SKM-1 treated with dmso at 0.1 percent for 144 hours (cell line): ENCODE measurements around the gene BDP1.
"Not testable (repeated sequence)": the region's sequence is repeated elsewhere in the genome, so short reads cannot be mapped to it uniquely, and the experiment has no call there.

ENCODE experiments used
- DNase-seq: peaks from one replicate; lab custom pipeline; 2025; ENCODE audit not compliant: unreplicated experiment; lab: John Stamatoyannopoulos, UW

The BDP1 gene

DNA sequence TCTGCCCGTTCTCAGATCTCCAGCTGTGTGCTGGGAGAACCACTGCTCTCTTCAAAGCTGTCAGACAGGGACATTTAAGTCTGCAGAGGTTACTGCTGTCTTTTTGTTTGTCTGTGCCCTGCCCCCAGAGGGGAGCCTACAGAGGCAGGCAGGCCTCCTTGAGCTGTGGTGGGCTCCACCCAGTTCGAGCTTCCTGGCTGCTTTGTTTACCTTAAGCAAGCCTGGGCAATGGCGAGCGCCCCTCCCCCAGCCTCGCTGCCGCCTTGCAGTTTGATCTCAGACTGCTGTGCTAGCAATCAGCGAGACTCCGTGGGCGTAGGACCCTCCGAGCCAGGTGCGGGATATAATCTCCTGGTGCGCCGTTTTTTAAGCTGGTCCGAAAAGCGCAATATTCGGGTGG is 154.5 kb downstream of the BDP1 start:
- DNase-seq = not testable (repeated sequence)

DNA sequence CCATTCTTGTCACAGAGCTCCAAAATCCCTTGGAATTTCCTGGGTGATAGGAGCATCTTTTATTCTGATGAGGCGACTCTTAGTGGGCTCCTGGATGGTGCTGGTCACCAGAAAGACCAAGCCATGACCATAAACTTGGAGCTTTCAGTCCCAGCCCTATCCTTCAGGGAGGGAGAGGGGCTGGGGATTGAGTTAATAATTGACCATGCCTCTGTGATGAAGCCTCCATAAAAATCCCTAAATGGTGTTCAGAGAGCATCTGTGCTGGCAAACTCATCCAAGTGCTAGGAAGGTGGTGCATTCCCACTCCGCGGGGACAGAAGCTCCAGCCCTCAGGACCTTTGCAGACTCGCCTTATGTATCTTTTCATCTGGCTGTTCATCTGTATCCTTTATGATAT is 160.4 kb downstream of the BDP1 start:
- DNase-seq = no peak
